Neural crest cell (in vitro differentiated cells): ENCODE measurements around the gene AUTS2. TPM values are rescaled to one million over a fixed set of nuclear protein-coding genes. Genes with fewer than 3 reads are reported as not detected.

Source experiments
- DNase-seq: peaks from one replicate; pipeline ENCODE4 v3.0.0; 2021; ENCODE audit warnings: low read depth, mixed read lengths, low spot score
- H3K27ac Mint-ChIP-seq: one replicate; pipeline ENCODE4 v1.8.0; 2021; ENCODE audit warnings: mild to moderate bottlenecking, mixed read lengths; ENCODE audit not compliant: unreplicated experiment
- H3K27me3 Mint-ChIP-seq: 2 replicates; pipeline ENCODE4 v1.8.0; 2021; ENCODE audit warnings: low read depth, mild to moderate bottlenecking, mixed read lengths
- H3K36me3 Mint-ChIP-seq: 2 replicates; pipeline ENCODE4 v1.8.0; 2021; ENCODE audit warnings: low read depth, mild to moderate bottlenecking, mixed read lengths
- H3K4me1 Mint-ChIP-seq: 2 replicates; pipeline ENCODE4 v1.8.0; 2021; ENCODE audit warnings: mixed read lengths
- H3K4me3 Mint-ChIP-seq: one replicate; pipeline ENCODE4 v1.8.0; 2021; ENCODE audit warnings: mild to moderate bottlenecking, mixed read lengths
- H3K9me3 Mint-ChIP-seq: 2 replicates; pipeline ENCODE4 v1.8.0; 2021; ENCODE audit warnings: mixed read lengths
- total RNA-seq: library from RNA; stranded (reverse); gene quantifications from 2 replicates; pipeline ENCODE4 v1.2.1, GENCODE V29; 2021
- TF ChIP-seq, protein P1 (sequence below): fragments of 200-600 bp; sonication (generic); conservative IDR thresholded peaks from 2 replicates; pipeline ENCODE4 v1.5.0; 2021; ENCODE audit warnings: antibody characterized with exemption, mild to moderate bottlenecking

Gene AUTS2
- total RNA-seq, 1 donor from 2014 or later, result 152 TPM

DNA sequence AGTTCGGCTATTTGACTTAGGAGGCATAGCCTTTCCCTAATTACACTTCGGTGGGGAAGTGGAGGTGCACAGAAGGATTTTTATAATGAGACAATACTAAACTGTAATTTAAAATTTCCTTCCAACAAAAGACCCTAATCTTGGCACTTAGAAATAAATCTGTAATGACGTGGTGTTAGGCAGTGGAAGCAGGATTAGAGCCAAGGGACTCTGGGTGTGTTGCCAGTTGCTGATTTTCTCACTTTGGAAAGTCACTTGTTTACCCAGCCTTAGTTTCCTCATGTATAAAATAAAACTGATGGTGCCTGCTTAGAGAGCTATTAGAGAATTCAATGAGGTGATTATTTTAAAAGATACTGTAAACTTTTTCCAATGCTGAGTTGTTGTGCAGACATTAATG lies 287.2 kb downstream of the AUTS2 start:
- no peak for DNase-seq
- Mint-ChIP-seq H3K27me3 (no peaks in the 10 kb centered on the region), H3K36me3 (no peaks in the 10 kb centered on the region), H3K4me3 (no peak overlapping the region), H3K9me3 (no peaks in the 10 kb centered on the region), H3K27ac (no peak overlapping the region), H3K4me1 (peaks cover 29% of the 10 kb centered on the region)
- TF ChIP-seq, protein P1, sequence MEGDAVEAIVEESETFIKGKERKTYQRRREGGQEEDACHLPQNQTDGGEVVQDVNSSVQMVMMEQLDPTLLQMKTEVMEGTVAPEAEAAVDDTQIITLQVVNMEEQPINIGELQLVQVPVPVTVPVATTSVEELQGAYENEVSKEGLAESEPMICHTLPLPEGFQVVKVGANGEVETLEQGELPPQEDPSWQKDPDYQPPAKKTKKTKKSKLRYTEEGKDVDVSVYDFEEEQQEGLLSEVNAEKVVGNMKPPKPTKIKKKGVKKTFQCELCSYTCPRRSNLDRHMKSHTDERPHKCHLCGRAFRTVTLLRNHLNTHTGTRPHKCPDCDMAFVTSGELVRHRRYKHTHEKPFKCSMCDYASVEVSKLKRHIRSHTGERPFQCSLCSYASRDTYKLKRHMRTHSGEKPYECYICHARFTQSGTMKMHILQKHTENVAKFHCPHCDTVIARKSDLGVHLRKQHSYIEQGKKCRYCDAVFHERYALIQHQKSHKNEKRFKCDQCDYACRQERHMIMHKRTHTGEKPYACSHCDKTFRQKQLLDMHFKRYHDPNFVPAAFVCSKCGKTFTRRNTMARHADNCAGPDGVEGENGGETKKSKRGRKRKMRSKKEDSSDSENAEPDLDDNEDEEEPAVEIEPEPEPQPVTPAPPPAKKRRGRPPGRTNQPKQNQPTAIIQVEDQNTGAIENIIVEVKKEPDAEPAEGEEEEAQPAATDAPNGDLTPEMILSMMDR, result no peak

DNA sequence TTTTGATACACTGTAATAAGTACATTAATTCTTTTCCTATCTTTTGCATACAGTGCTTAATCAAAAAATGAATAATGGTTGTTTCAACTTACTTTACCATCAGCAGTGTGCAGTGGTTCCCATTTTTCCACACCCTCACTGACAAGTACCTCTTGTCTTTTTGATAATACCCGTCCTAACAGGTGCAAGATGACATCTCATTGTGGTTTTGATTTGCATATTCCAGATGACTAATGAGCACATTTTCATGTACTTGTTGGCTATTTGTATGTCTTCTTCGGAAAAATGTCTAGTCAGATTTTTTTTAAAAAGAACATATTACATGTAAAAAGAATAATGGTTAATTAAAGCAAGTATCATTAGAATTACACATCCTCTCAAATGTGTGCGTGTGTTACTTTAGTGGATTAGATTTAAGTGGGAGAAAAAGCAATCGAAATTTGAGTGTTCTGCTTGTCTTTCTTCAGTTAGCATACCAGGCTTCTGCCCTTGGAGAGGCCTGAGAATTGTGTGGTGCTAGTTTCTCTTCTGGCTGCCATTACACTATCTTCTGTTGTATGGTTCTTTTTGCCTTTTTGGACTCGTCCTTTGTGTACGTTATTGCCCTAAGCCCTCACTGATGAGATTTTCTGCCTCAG lies 291.2 kb downstream of the AUTS2 start:
- peaks cover 31% of the 10 kb centered on the region for H3K4me1 Mint-ChIP-seq
- H3K4me3 Mint-ChIP-seq, result no peak overlapping the region
- H3K27me3 Mint-ChIP-seq, result no peaks in the 10 kb centered on the region
- no peaks in the 10 kb centered on the region for H3K36me3 Mint-ChIP-seq
- no peak overlapping the region for H3K27ac Mint-ChIP-seq
- H3K9me3 Mint-ChIP-seq, result no peaks in the 10 kb centered on the region
- no peak for DNase-seq
- TF ChIP-seq, protein P1, result no peak

DNA sequence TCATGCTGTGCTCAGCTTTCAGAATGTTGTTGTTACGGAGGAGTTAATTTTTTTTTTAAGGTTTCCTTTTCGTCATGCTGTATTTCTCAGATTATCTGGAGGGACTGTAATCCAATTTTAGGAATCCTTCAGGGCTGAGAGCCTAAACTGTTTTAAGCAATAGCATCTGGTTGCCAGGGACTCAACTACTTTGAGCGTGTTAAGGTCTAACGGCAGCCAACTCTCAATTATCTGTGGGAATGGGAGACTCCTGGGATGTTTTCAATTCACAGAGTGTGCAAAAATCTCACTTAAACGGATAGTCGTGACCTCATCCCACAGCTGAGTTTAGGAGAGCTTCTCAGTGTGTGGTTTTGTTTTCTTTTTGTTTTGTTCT lies 291.7 kb downstream of the AUTS2 start:
- no peaks in the 10 kb centered on the region for H3K27me3 Mint-ChIP-seq
- no peaks in the 10 kb centered on the region for H3K9me3 Mint-ChIP-seq
- no peak overlapping the region for H3K4me3 Mint-ChIP-seq
- no peak for DNase-seq
- no peaks in the 10 kb centered on the region for H3K36me3 Mint-ChIP-seq
- H3K27ac Mint-ChIP-seq, result no peak overlapping the region
- TF ChIP-seq, protein P1, result no peak
- H3K4me1 Mint-ChIP-seq, result peaks cover 26% of the 10 kb centered on the region

DNA sequence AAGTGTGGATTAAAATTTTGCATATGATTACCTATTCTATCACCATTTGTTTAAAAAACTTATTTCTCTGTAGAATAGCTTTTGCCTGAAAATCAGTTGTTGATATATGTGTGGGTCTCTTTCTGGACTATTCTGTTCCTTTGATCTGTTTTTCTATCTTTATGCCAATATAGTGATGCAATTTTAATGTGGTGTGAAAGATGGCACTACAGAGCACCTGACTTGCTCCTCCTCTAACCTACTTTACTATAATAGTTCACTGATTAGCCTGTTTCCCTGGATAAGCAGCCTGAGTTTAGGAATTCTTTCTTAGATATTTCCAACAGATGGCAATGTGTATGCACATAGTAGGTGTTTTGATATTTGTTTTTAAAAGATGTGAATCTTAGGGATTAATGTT lies 294.5 kb downstream of the AUTS2 start:
- DNase-seq, result no peak
- Mint-ChIP-seq H3K4me3 (no peak overlapping the region), H3K9me3 (no peaks in the 10 kb centered on the region), H3K27me3 (no peaks in the 10 kb centered on the region), H3K4me1 (peaks cover 36% of the 10 kb centered on the region), H3K36me3 (no peaks in the 10 kb centered on the region), H3K27ac (no peak overlapping the region)
- TF ChIP-seq, protein P1, result no peak

DNA sequence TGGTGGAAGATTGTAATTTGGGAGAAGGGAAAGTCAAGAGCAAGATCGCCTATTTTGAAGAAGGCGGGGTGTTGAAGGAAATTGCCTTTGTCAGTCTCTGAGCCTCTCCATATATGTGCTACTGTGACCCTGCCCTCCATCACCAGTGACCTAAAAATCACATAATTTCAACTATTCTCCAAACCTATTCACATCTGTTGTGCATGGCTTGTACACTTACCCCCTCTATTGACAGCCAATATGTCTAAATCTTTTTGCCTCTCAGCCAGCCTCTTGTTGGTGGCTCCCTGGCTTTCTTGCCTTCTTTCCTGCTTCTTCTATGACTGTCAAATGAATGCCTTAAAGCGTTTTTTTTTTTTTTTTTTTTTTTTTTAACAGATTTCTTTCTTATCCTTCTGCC lies 295.6 kb downstream of the AUTS2 start:
- Mint-ChIP-seq H3K27ac (no peak overlapping the region), H3K36me3 (no peaks in the 10 kb centered on the region), H3K9me3 (no peaks in the 10 kb centered on the region), H3K4me1 (peaks cover 36% of the 10 kb centered on the region), H3K27me3 (no peaks in the 10 kb centered on the region), H3K4me3 (no peak overlapping the region)
- DNase-seq, result no peak
- TF ChIP-seq, protein P1, result peak; percentile 48

DNA sequence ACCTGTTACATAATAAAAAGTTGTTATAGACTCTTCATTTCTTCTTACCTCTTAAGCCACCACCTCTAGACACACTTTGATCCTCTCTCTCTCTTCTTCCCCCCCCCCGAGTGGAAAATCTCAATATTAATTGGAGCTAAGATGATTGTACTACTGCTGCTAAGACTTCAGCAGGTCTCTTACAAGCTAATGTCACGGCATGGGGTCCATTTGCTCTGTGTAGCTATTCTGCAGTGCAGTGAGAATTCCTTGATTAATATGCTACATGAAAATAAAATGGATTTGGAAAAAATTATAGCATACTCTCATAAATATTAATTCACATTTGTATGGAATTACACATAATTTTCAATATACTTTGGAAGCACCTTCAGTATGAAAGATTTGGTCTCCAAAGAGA lies 297.2 kb downstream of the AUTS2 start:
- Mint-ChIP-seq H3K4me1 (peaks cover 27% of the 10 kb centered on the region), H3K27me3 (no peaks in the 10 kb centered on the region), H3K27ac (no peak overlapping the region), H3K36me3 (no peaks in the 10 kb centered on the region), H3K9me3 (no peaks in the 10 kb centered on the region), H3K4me3 (no peak overlapping the region)
- TF ChIP-seq, protein P1, result no peak
- no peak for DNase-seq
